Prostate gland (tissue), 2 donors: ENCODE results near the gene PTPN14.

Experiments
- CTCF ChIP-seq, 4 experiments: fragments of 200-600 bp in 2 of 4; fragments of 450-650 bp in 2 of 4; sonication (generic) in 2 of 4; IDR thresholded peaks; 1 replicate in 3 of 4; 2 replicates in 1 of 4; pipeline ENCODE4 v1.5.1; 2016 to 2019; ENCODE audit warnings: antibody characterized with exemption in 4 of 4, mild to moderate bottlenecking in 2 of 4, moderate library complexity in 2 of 4
- POLR2A ChIP-seq: fragments of 450-650 bp; IDR thresholded peaks from one replicate; pipeline ENCODE4 v1.6.1; 2016; ENCODE audit warnings: antibody characterized with exemption, mild to moderate bottlenecking

DNA sequence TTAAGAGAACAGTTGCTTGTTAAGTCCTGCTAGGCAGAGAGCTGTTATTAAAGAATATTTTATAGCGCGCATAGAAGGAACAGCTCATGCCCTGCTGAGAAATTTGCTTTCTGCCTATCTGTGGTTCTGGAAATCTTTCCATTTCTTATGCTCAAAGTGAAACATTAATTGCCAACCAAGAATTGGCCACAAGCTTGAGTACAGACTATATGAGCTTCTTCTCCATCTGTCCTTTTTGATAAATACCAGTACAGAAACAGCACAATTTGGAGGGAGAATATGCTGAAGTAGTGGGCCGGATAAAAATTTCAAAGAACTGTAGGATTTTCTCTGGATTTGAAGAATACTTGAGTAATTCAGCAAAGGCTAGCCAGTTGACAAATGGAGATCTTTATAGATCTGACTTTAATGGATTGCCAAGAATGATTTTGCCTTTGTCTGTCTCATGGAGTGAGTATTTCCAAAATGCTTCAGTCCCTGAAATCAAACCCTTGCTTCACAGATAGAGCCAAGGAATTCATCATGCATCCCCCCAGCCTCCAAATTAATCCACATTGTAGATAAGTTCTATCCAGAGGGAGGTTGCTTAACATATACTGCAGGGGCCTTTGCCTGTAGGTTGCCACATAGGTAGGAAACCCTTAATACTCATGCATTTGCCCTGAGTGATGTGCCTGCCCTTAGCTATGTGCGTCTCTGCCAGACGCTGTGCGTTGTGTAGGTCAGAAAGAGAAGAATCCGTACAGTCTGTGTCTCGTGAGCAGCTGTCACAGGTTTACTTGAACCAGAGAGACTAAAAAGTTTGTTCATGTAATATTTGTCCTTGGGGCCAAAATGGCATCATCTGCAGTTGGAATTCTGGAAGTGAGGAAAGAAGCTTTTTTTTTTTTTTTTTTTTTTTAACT is 226.3 kb downstream of the PTPN14 start:
- TF ChIP-seq POLR2A: no peak
- no peak for TF ChIP-seq CTCF (IDR thresholded peaks at IDR 0.05)
